Transverse colon (tissue), 3 donors: Measurements from ENCODE around the gene LUZP2.

ENCODE experiments used
- EP300 ChIP-seq: sonication (generic); formaldehyde crosslinking; IDR thresholded peaks from one replicate; pipeline ENCODE4 v1.6.1; 2017; ENCODE audit warnings: antibody characterized with exemption, low read depth
- TF ChIP-seq, protein P1 (sequence below), 5 experiments: fragments of 200-600 bp in 3 of 5; fragments of 450-650 bp in 2 of 5; sonication (generic) in 3 of 5; IDR thresholded peaks; 1 replicate in 2 of 5; 2 replicates in 3 of 5; pipeline ENCODE4 v1.5.1; 2016 to 2017; ENCODE audit warnings: antibody characterized with exemption in 5 of 5, inconsistent platforms in 3 of 5, mild to moderate bottlenecking in 2 of 5, moderate library complexity in 1 of 5

DNA sequence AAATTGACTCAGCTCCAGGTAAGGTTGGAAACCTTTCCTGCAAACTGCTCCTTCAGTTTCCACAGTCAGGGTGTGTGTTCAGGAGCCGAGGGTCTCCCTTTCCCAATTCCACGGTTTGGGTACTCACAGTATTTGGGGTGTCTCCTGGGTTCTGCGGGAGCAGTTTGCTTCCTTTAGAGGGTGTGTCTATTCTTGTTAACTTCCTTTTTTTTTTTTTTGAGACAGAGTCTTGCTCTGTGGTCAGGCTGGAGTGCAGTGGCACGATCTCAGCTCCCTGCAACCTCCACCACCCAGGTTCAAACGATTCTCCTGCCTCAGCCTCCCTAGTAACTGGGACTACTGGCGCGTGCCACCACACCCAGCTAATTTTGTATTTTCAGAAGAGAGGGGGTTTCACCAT is 251.4 kb downstream of the LUZP2 start:
- TF ChIP-seq, protein P1, sequence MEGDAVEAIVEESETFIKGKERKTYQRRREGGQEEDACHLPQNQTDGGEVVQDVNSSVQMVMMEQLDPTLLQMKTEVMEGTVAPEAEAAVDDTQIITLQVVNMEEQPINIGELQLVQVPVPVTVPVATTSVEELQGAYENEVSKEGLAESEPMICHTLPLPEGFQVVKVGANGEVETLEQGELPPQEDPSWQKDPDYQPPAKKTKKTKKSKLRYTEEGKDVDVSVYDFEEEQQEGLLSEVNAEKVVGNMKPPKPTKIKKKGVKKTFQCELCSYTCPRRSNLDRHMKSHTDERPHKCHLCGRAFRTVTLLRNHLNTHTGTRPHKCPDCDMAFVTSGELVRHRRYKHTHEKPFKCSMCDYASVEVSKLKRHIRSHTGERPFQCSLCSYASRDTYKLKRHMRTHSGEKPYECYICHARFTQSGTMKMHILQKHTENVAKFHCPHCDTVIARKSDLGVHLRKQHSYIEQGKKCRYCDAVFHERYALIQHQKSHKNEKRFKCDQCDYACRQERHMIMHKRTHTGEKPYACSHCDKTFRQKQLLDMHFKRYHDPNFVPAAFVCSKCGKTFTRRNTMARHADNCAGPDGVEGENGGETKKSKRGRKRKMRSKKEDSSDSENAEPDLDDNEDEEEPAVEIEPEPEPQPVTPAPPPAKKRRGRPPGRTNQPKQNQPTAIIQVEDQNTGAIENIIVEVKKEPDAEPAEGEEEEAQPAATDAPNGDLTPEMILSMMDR (IDR thresholded peaks at IDR 0.05): no peak
- no peak for TF ChIP-seq EP300
